Measurements from ENCODE around the gene POLRMT. TPM values are rescaled to one million over a fixed set of nuclear protein-coding genes. Genes with fewer than 3 reads are reported as not detected.

POLRMT gene
- total and polyA plus RNA-seq, 9 donors = 13.5 to 52.3 (median 40.6) TPM

DNA sequence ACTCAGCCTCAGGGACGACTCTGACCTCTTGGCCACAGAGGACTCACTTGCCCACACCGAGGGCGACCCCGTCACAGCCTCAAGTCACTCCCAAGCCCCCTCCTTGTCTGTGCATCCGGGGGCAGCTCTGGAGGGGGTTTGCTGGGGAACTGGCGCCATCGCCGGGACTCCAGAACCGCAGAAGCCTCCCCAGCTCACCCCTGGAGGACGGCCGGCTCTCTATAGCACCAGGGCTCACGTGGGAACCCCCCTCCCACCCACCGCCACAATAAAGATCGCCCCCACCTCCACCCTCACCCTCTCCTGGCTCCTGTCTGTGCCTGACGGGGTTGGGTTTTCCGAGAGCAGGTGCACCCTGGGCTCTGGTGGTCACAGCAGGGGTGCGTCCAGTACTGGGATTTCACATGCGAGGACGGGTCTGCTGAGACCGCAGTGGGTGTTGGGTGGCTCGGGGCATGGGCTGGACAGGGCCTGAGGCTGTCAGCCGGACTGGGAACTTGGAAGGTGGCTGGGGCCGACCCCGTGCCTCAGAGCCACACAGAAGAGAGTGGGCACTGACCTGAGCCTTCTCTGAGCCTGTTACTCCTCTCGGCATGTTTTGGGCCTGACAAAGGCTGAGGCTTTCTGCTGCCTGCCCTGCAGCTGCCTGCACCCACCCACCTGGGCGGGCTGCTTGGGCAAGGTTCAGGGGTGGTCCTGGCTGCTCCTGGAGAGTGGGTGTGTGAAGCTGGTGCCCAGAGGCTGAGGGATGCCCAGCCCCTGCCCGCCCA is 50.0 kb downstream of the POLRMT start:
- H3K9me3 ChIP-seq = no peaks in the 10 kb centered on the region
- 84 to 88% (median 84%) methylated on average over 24 to 27 of the region's 27 CpGs for whole genome bisulfite sequencing, 3 donors
- H3K4me1 ChIP-seq (ENCODE audit: insufficient read depth) = peaks cover 5% of the 10 kb centered on the region
- H3K27ac ChIP-seq = no peak overlapping the region
- H3K4me3 ChIP-seq = no peak overlapping the region
- no peaks in the 10 kb centered on the region for H3K36me3 ChIP-seq
- no peak for TF ChIP-seq POLR2A (IDR thresholded peaks at IDR 0.05)
- intact Hi-C loops (cut with DNase I) = no loop called here
- H3K27me3 ChIP-seq = peaks cover 4% of the 10 kb centered on the region
- DNase-seq = no peak

DNA sequence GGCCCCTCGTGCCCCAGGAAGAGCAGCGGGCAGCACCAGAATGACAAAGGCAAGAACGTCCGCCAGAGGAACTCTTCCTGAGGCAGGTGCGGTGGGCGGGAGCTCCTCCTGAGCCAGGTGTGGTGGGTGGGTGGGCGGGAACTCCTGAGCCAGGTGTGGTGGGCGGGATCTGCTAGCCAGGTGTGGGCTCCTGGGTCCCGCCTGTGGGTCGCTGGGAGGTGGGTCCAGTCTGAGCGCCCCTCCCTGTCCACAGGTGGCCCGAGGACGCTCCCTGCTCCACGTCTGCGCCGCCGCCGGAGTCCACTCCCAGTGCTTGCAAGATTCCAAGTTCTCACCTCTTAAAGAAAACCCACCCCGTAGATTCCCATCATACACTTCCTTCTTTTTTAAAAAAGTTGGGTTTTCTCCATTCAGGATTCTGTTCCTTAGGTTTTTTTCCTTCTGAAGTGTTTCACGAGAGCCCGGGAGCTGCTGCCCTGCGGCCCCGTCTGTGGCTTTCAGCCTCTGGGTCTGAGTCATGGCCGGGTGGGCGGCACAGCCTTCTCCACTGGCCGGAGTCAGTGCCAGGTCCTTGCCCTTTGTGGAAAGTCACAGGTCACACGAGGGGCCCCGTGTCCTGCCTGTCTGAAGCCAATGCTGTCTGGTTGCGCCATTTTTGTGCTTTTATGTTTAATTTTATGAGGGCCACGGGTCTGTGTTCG is 50.7 kb downstream of the POLRMT start:
- Histone ChIP-seq H3K27me3 (no peaks in the 10 kb centered on the region), H3K4me1 (ENCODE audit: insufficient read depth) (peaks cover 7% of the 10 kb centered on the region), H3K9me3 (no peaks in the 10 kb centered on the region), H3K36me3 (no peaks in the 10 kb centered on the region), H3K27ac (no peak overlapping the region), H3K4me3 (no peak overlapping the region)
- TF ChIP-seq EP300 (IDR thresholded peaks at IDR 0.05) = no peak
- no peak for TF ChIP-seq POLR2A (IDR thresholded peaks at IDR 0.05)
- TF ChIP-seq, protein P1, sequence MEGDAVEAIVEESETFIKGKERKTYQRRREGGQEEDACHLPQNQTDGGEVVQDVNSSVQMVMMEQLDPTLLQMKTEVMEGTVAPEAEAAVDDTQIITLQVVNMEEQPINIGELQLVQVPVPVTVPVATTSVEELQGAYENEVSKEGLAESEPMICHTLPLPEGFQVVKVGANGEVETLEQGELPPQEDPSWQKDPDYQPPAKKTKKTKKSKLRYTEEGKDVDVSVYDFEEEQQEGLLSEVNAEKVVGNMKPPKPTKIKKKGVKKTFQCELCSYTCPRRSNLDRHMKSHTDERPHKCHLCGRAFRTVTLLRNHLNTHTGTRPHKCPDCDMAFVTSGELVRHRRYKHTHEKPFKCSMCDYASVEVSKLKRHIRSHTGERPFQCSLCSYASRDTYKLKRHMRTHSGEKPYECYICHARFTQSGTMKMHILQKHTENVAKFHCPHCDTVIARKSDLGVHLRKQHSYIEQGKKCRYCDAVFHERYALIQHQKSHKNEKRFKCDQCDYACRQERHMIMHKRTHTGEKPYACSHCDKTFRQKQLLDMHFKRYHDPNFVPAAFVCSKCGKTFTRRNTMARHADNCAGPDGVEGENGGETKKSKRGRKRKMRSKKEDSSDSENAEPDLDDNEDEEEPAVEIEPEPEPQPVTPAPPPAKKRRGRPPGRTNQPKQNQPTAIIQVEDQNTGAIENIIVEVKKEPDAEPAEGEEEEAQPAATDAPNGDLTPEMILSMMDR (IDR thresholded peaks at IDR 0.05) = no peak
- no peak for DNase-seq
- 78 to 87% (median 86%) methylated on average over 31 of the region's 31 CpGs for WGBS, 3 donors
- intact Hi-C loops (cut with DNase I) = no loop called here

DNA sequence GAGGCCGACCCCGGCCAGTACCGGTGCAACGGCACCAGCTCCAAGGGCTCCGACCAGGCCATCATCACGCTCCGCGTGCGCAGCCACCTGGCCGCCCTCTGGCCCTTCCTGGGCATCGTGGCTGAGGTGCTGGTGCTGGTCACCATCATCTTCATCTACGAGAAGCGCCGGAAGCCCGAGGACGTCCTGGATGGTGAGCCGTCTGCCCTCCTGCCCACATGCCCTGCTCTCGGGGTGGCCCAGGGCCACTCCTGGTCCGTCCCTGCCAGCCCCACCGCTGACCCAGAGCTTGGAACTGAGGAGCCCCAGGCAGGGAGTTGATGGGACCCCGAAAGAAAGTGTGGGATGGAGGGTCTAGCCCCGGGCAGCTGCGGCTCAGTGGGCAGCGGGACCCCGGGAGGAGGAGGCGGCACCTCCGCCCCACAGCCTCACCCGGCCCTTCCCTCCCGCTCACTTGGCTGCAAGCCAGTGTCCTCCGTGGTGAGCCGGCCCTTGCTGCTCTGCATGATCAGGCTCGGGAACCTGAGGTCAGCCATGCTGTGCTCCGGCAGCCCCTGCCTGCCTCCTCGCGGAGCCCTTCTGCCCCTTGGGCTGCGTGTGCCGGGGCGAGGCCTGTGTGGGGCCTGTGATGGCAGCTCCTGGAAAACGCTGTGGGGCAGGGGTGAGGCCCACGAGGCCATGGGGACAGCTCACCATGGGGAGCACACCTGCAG is 51.8 kb downstream of the POLRMT start:
- H3K27me3 ChIP-seq = no peaks in the 10 kb centered on the region
- intact Hi-C loops (cut with DNase I) = no loop called here
- 80 to 84% (median 81%) methylated on average over 32 to 40 of the region's 40 CpGs for WGBS, 3 donors
- H3K4me3 ChIP-seq = no peak overlapping the region
- no peaks in the 10 kb centered on the region for H3K9me3 ChIP-seq
- TF ChIP-seq POLR2A (IDR thresholded peaks at IDR 0.05) (no peak), EP300 (IDR thresholded peaks at IDR 0.05) (no peak)
- TF ChIP-seq, protein P1 (IDR thresholded peaks at IDR 0.05) = no peak
- H3K4me1 ChIP-seq (ENCODE audit: insufficient read depth) = peaks cover 11% of the 10 kb centered on the region
- H3K36me3 ChIP-seq = no peaks in the 10 kb centered on the region
- no peak overlapping the region for H3K27ac ChIP-seq
- no peak for DNase-seq

DNA sequence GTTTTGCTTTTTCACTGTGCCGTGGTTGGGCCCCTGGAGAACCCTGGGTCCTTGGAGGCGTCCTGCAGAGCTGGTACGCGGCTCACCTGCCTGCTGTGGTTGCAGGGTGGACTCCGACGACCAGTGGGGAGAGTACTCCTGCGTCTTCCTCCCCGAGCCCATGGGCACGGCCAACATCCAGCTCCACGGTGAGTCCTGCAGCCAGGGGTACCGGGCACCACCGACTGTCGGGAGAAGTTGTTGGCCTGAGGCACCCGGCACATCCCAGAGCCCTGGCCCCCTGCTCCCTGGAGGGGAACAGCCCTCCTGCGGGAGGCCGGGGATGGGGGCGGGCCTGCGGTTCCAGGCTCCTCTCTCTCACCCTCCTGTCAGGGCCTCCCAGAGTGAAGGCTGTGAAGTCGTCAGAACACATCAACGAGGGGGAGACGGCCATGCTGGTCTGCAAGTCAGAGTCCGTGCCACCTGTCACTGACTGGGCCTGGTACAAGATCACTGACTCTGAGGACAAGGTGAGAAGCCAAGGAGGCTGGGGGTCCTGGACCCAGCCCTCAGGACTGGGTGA is 53.0 kb downstream of the POLRMT start:
- no peak overlapping the region for H3K4me3 ChIP-seq
- TF ChIP-seq EP300 (IDR thresholded peaks at IDR 0.05) (no peak), POLR2A (IDR thresholded peaks at IDR 0.05) (no peak)
- TF ChIP-seq, protein P1 (IDR thresholded peaks at IDR 0.05) = no peak
- no peak overlapping the region for H3K27ac ChIP-seq
- peaks cover 20% of the 10 kb centered on the region for H3K4me1 ChIP-seq (ENCODE audit: insufficient read depth)
- no peaks in the 10 kb centered on the region for H3K27me3 ChIP-seq
- WGBS, 3 donors = 80 to 84% (median 81%) methylated on average over 22 of the region's 22 CpGs
- no peaks in the 10 kb centered on the region for H3K9me3 ChIP-seq
- no peak for DNase-seq
- intact Hi-C loops (cut with DNase I) = no loop called here
- H3K36me3 ChIP-seq = no peaks in the 10 kb centered on the region
